DND-41 (cell line): ENCODE measurements around the gene ZNF525.

ENCODE experiments used
- EZH2 ChIP-seq: IDR thresholded peaks from 3 replicates; pipeline ENCODE4 v1.6.1; 2012; ENCODE audit warnings: borderline replicate concordance, low read depth, mild to moderate bottlenecking, moderate library complexity, low read length, inconsistent platforms; ENCODE audit not compliant: severe bottlenecking
- TF ChIP-seq, protein P1 (sequence below): IDR thresholded peaks from 2 replicates; pipeline ENCODE4 v1.5.1; 2012; ENCODE audit warnings: borderline replicate concordance, low read length, moderate library complexity, mild to moderate bottlenecking; ENCODE audit not compliant: poor library complexity, severe bottlenecking; ENCODE audit errors: extremely low read depth

- TF ChIP-seq, protein P1, sequence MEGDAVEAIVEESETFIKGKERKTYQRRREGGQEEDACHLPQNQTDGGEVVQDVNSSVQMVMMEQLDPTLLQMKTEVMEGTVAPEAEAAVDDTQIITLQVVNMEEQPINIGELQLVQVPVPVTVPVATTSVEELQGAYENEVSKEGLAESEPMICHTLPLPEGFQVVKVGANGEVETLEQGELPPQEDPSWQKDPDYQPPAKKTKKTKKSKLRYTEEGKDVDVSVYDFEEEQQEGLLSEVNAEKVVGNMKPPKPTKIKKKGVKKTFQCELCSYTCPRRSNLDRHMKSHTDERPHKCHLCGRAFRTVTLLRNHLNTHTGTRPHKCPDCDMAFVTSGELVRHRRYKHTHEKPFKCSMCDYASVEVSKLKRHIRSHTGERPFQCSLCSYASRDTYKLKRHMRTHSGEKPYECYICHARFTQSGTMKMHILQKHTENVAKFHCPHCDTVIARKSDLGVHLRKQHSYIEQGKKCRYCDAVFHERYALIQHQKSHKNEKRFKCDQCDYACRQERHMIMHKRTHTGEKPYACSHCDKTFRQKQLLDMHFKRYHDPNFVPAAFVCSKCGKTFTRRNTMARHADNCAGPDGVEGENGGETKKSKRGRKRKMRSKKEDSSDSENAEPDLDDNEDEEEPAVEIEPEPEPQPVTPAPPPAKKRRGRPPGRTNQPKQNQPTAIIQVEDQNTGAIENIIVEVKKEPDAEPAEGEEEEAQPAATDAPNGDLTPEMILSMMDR, result no peak
- no peak for TF ChIP-seq EZH2
Measured at GRCh38 chr19:53388168-53388567, 22.7 kb downstream of the ZNF525 start.
